Stimulated activated naive CD8-positive, alpha-beta T cell treated with anti-CD3 and anti-CD28 coated beads, Interleukin-15, amount 100 ng/mL, for 72 hours (primary cell): Measurements from ENCODE around the gene PKHD1.

ENCODE experiments used
- ATAC-seq: fragments of 150-1000 bp; cut with Tn5 transposase; 2 replicates; pipeline ENCODE4 v1.10.0; 2021; ENCODE audit warnings: mild to moderate bottlenecking, moderate library complexity
- DNase-seq, 2 donors: peaks; one replicate each; pipeline ENCODE4 v3.0.0; 2021 to 2022
- H3K27ac Mint-ChIP-seq, 2 donors: one replicate each; pipeline ENCODE4 v1.8.0; 2022; ENCODE audit warnings: mild to moderate bottlenecking in 2 of 2, mixed read lengths in 2 of 2, moderate library complexity in 2 of 2
- H3K27me3 Mint-ChIP-seq: one replicate; pipeline ENCODE4 v1.8.0; 2022; ENCODE audit warnings: mixed read lengths
- H3K4me1 Mint-ChIP-seq: one replicate; pipeline ENCODE4 v1.8.0; 2022; ENCODE audit warnings: mild to moderate bottlenecking, mixed read lengths
- H3K4me3 Mint-ChIP-seq, 2 donors: one replicate each; pipeline ENCODE4 v1.8.0; 2022; ENCODE audit warnings: mild to moderate bottlenecking in 2 of 2, mixed read lengths in 2 of 2, moderate library complexity in 1 of 2
- H3K9me3 Mint-ChIP-seq, 2 donors: one replicate each; pipeline ENCODE4 v1.8.0; 2022; ENCODE audit warnings: mixed read lengths in 2 of 2

PKHD1 gene

GRCh38 chr6:51740658-51741057 lies 346.8 kb downstream of the PKHD1 start:
- H3K4me1 Mint-ChIP-seq: no peaks in the 10 kb centered on the region
- no peak for ATAC-seq
- no peak for DNase-seq
- peaks cover 0 to 4% of the 10 kb centered on the region in 2 donors for H3K9me3 Mint-ChIP-seq
- no peak overlapping the region for H3K27ac Mint-ChIP-seq
- no peak overlapping the region for H3K4me3 Mint-ChIP-seq
- no peaks in the 10 kb centered on the region for H3K27me3 Mint-ChIP-seq

DNA sequence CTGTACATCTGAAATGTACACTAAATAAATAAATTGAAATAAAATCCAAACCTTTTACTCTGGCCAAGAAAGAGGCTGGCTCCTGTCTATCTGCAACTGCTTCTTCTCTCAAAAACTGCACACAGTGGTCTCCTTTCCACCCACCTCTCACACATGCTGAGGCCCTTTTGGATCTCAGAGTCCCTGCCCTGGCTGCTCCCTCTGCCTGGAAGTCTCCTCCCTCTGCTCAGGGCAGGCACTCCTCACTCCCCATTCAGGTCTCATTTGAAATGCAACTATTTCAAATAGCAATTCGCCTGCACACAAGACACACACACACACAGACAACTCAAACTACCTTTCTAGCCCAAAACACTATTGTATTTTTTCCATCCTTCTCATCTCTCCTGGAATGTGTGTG lies 348.8 kb downstream of the PKHD1 start:
- Mint-ChIP-seq H3K4me3 (no peak overlapping the region), H3K4me1 (no peaks in the 10 kb centered on the region), H3K9me3 (peaks cover 0 to 2% of the 10 kb centered on the region in 2 donors), H3K27me3 (no peaks in the 10 kb centered on the region), H3K27ac (no peak overlapping the region)
- no peak for ATAC-seq
- DNase-seq: no peak

GRCh38 chr6:51737580-51738360 lies 349.6 kb downstream of the PKHD1 start:
- ATAC-seq: no peak
- Mint-ChIP-seq H3K27ac (no peak overlapping the region), H3K4me1 (no peaks in the 10 kb centered on the region), H3K4me3 (no peak overlapping the region), H3K27me3 (no peaks in the 10 kb centered on the region), H3K9me3 (no peaks in the 10 kb centered on the region)
- no peak for DNase-seq

DNA sequence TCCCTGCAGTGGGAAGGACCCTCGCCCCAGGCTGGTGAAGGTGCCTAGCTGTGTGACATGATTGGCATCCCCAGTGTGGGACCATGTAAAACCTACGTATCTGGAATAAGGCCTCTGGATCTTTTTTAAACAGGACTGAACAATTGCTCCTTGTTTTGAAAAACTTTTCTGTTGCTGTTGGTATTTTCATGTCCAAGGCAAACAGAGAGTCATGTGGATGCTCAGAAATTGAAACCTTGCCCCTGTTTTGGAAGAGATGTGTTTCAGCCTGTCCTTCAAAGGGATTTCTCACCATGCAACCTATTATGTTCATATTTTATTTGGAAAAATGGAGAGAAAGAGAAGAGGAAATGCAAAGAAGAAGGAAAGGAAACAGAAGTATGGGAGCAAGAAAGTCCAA lies 362.3 kb downstream of the PKHD1 start:
- DNase-seq: no peak
- no peak overlapping the region for H3K4me3 Mint-ChIP-seq
- H3K27ac Mint-ChIP-seq: peak overlapping the region in 1 of 2 donors; percentile 60
- H3K4me1 Mint-ChIP-seq: no peaks in the 10 kb centered on the region
- H3K27me3 Mint-ChIP-seq: no peaks in the 10 kb centered on the region
- peaks cover 0 to 7% of the 10 kb centered on the region in 2 donors for H3K9me3 Mint-ChIP-seq
- ATAC-seq: no peak

- no peak for ATAC-seq
- Mint-ChIP-seq H3K27me3 (no peaks in the 10 kb centered on the region), H3K9me3 (peaks cover 0 to 7% of the 10 kb centered on the region in 2 donors), H3K4me3 (no peak overlapping the region), H3K4me1 (no peaks in the 10 kb centered on the region), H3K27ac (peak overlapping the region in 1 of 2 donors; percentile 66)
- DNase-seq: no peak
Measured at GRCh38 chr6:51720327-51720726, 367.1 kb downstream of the PKHD1 start.

- DNase-seq (no peak), ATAC-seq (no peak)
- Mint-ChIP-seq H3K4me1 (no peaks in the 10 kb centered on the region), H3K27me3 (no peaks in the 10 kb centered on the region), H3K9me3 (no peaks in the 10 kb centered on the region), H3K27ac (no peak overlapping the region), H3K4me3 (no peak overlapping the region)
Measured at GRCh38 chr6:51719297-51719696, 368.1 kb downstream of the PKHD1 start.

GRCh38 chr6:51718533-51718932 lies 368.9 kb downstream of the PKHD1 start:
- H3K4me3 Mint-ChIP-seq: no peak overlapping the region
- no peak for ATAC-seq

DNA sequence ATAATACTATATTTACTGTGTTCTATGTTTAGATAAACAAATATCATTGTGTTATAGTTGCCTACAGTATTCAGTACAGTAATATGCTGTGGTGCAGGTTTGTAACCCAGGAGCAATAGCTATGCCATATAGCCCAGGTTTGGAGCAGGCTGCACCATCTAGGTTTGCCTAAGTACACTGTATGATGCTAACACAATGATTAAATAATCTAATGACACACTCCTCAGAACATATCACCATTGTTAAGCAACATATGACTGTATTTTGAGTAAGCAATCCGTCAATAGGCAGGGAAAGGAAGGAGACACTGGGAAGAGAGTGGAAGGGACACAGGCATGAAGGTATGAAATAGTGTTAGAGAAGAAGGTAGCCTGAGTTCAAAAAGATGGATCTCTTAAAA lies 369.9 kb downstream of the PKHD1 start:
- H3K27ac Mint-ChIP-seq: no peak overlapping the region
- no peaks in the 10 kb centered on the region for H3K4me1 Mint-ChIP-seq
- no peak for ATAC-seq

More at GRCh38 chr6:51718533-51718932, 368.9 kb downstream of the PKHD1 start:
- Mint-ChIP-seq H3K27ac (no peak overlapping the region), H3K9me3 (no peaks in the 10 kb centered on the region), H3K27me3 (no peaks in the 10 kb centered on the region), H3K4me1 (no peaks in the 10 kb centered on the region)
- no peak for DNase-seq

GRCh38 chr6:51711876-51712275 lies 375.5 kb downstream of the PKHD1 start:
- Mint-ChIP-seq H3K27me3 (no peaks in the 10 kb centered on the region), H3K4me3 (no peak overlapping the region), H3K4me1 (no peaks in the 10 kb centered on the region), H3K27ac (no peak overlapping the region), H3K9me3 (peaks cover 0 to 8% of the 10 kb centered on the region in 2 donors)
- DNase-seq: no peak
- ATAC-seq: no peak

More for the DNA sequence above, 369.9 kb downstream of the PKHD1 start:
- H3K4me3 Mint-ChIP-seq: no peak overlapping the region
- H3K27me3 Mint-ChIP-seq: no peaks in the 10 kb centered on the region
- DNase-seq: no peak
- no peaks in the 10 kb centered on the region for H3K9me3 Mint-ChIP-seq

DNA sequence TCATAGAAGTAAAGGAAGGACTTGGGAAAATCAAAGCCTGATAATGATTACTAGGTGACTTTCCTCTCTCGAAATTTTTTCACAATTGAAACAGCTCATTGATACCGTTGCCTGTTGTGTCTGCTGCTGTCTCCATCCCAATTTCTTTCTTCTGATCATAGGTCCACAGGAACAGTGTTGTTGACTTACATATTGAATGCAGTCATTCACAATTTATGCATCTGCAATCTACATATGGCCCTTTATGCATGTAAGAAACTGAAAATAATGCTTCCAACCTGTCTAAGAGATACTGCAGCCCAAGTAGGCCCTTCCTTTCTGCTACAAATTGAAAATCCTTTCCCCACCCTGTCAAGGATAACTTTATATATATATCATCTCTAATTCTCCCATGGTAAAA lies 381.3 kb downstream of the PKHD1 start:
- DNase-seq: no peak
- no peak overlapping the region for H3K27ac Mint-ChIP-seq
- H3K27me3 Mint-ChIP-seq: no peaks in the 10 kb centered on the region
- H3K4me1 Mint-ChIP-seq: no peaks in the 10 kb centered on the region
- peaks cover 0 to 3% of the 10 kb centered on the region in 2 donors for H3K9me3 Mint-ChIP-seq
- no peak overlapping the region for H3K4me3 Mint-ChIP-seq
- no peak for ATAC-seq

DNA sequence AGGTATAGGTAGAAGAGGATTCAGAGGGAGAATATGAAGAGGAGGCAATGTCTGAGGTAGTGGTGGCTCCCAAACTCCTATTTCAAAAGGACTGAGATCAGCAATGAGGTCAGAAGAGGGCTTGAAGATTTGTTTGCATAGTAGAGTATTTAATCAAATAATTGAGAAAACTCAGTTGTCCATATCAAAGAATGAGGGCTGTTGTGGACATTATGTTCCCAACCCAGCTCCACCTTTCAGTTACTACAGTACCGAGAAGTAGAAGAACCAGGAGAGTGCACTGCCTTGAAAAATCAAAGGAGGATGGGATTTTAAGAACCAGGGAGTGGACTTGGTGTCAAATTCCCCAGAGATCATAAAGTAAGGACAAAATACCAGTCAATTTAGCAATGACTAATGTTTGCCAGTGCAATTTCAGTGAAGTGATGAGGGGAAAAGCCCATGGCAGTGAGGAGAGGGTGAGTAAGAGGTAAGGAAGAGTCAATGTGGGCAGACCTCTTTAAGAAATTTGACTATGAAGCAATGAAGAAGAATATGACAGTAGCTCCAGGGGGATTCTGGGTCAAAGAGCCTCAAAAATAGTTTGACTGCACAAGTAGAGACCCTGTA lies 382.4 kb downstream of the PKHD1 start:
- H3K27me3 Mint-ChIP-seq: no peaks in the 10 kb centered on the region
- no peak for DNase-seq
- H3K4me3 Mint-ChIP-seq: no peak overlapping the region
- no peak overlapping the region for H3K27ac Mint-ChIP-seq
- ATAC-seq: no peak
- no peaks in the 10 kb centered on the region for H3K4me1 Mint-ChIP-seq
- no peaks in the 10 kb centered on the region for H3K9me3 Mint-ChIP-seq

- H3K27ac Mint-ChIP-seq: no peak overlapping the region
- no peaks in the 10 kb centered on the region for H3K27me3 Mint-ChIP-seq
- DNase-seq (no peak), ATAC-seq (no peak)
- no peaks in the 10 kb centered on the region for H3K9me3 Mint-ChIP-seq
- H3K4me1 Mint-ChIP-seq: no peaks in the 10 kb centered on the region
- no peak overlapping the region for H3K4me3 Mint-ChIP-seq
Measured at GRCh38 chr6:51702851-51703250, 384.6 kb downstream of the PKHD1 start.

DNA sequence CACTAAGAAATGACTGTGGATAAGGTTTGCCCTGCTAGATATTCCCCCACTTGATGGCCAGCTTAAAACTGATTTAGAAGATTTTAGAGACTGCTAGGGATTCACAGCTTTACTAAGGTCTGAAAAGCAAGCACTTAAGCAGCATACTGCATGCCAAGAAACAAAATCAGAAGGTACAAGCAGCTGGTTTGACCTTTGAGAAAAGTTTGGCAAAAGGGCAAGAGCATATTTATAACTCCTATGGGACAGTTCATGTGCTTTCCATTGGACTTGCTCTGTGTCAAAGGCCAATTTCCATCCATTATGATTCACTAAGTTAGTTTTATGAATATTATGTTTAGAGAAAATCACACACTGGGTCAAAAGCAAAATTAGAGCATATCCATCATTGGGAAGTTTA lies 402.8 kb downstream of the PKHD1 start:
- Mint-ChIP-seq H3K4me3 (no peak overlapping the region), H3K4me1 (no peaks in the 10 kb centered on the region), H3K9me3 (no peaks in the 10 kb centered on the region), H3K27me3 (no peaks in the 10 kb centered on the region), H3K27ac (no peak overlapping the region)
- ATAC-seq (no peak), DNase-seq (no peak)

DNA sequence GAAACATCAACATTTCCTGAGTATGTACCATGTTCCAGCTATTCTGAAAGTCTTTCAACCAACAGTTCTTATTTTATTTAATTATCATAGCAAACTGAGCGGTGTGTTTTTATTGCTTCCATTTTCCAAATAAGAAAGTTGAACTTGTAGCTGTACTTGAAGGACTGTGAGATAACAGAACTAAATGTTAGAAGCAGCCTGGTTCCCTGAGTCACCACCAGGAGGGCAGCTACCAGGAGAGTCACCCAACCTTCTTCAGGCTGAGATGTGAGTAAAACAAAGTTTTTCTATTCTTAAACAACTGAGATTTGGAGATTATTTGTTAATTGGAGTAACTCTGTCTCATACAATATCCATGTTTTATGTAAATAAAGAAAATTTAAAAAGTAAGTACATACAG lies 403.4 kb downstream of the PKHD1 start:
- Mint-ChIP-seq H3K4me1 (no peaks in the 10 kb centered on the region), H3K27me3 (no peaks in the 10 kb centered on the region), H3K27ac (no peak overlapping the region), H3K4me3 (no peak overlapping the region), H3K9me3 (no peaks in the 10 kb centered on the region)
- ATAC-seq: no peak
- no peak for DNase-seq

- H3K27ac Mint-ChIP-seq: no peak overlapping the region
- ATAC-seq: no peak
- H3K9me3 Mint-ChIP-seq: no peaks in the 10 kb centered on the region
- no peak for DNase-seq
- no peaks in the 10 kb centered on the region for H3K4me1 Mint-ChIP-seq
- no peak overlapping the region for H3K4me3 Mint-ChIP-seq
- no peaks in the 10 kb centered on the region for H3K27me3 Mint-ChIP-seq
Measured at GRCh38 chr6:51678905-51679620, 408.4 kb downstream of the PKHD1 start.

GRCh38 chr6:51678274-51678673 lies 409.1 kb downstream of the PKHD1 start:
- no peak for ATAC-seq
- Mint-ChIP-seq H3K4me1 (no peaks in the 10 kb centered on the region), H3K27me3 (no peaks in the 10 kb centered on the region), H3K9me3 (no peaks in the 10 kb centered on the region), H3K4me3 (no peak overlapping the region), H3K27ac (no peak overlapping the region)
- DNase-seq: no peak
